Stimulated activated CD8-positive, alpha-beta memory T cell treated with anti-CD3 and anti-CD28 coated beads, Interleukin-12 subunit alpha, Interleukin-12 subunit beta, amount 100 ng/mL, for 1 hour (primary cell): ENCODE results near the gene PPP1R3F.
A peak's percentile ranks its signal among the peaks of the same experiment; 100 is the strongest.
"Not testable (repeated sequence)": the region's sequence is repeated elsewhere in the genome, so short reads cannot be mapped to it uniquely, and the experiment has no call there.

ENCODE experiments used
- DNase-seq: peaks from one replicate; pipeline ENCODE4 v3.0.0-alpha.2; 2020; ENCODE audit warnings: low read depth

The PPP1R3F gene

GRCh38 chrX:49273181-49273727, 3.7 kb downstream of the PPP1R3F start:
- DNase-seq: no peak

DNA sequence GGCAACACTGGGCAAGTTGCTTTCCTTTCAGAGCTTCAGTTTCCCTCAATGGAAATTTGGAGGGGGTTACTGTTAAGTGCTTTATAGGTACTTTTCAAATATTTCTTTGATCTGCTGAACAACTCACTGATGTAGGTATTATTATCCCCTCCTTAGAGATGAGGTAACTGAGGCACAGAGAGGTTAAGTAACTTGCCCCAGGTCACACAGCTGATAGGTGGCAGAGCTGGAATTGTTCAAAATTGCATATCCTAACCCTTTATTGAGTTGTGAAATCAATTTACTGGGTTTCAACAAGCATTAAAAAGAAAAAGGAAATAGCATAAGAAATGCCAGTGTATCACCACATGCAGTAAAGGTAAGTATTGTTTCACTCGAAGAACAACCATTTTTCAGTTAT, 6.6 kb downstream of the PPP1R3F start:
- no peak for DNase-seq

DNA sequence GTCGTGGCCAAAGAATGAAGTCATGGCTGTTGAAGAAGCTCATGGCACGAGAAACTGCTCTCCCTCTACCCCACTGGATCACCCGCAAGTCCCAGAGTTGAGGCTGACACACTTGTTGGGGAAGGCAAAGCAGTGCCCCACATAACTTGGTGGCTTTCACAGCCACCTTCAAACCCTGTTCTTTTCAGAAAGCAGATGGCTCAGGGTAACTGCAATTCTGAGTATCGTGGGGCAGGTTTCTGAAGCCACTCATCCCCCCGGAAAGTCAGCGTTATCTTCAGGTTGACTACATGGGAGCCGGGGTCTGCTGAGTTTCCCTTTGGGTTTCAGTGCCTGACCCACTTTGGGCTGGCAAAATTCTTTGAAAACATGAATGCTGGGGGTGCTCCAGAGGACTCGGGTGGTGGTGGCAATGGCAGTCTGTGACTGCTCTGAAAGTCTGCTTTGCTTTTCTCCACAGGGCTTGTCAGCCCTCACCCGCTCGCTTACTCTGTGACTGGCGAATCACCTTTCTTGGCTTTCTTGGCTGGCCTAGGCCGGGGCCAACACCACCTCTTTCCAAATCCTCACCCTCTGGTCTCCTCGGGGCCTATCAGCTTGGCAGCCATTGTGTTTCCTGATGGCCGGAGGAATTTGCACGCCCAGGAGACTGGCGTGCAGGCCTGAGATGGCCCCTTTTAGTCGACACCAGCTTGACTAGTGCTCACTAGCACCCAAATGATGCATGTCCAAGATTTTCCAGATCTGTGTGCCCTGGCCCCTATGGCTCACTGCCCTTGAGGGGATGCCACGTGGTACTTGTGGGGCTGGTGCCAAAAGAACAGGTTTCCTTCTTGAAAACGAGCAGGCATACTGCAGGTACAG, 7.3 kb downstream of the PPP1R3F start:
- no peak for DNase-seq

DNA sequence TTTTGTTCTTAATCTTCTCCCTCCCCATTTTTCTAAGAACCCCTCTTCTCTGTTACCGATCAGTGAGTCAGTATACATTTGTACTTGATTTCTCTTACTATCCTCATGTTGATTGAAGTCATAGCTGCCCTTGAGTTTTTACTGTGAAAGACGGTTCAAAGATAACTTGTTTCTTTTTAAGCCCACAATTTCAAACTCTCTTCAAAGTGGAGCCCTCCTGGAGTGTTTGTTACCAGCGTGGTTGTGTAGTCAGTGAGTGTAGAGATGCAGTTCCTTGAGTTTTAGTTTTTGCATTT, 7.9 kb downstream of the PPP1R3F start:
- DNase-seq: no peak

DNA sequence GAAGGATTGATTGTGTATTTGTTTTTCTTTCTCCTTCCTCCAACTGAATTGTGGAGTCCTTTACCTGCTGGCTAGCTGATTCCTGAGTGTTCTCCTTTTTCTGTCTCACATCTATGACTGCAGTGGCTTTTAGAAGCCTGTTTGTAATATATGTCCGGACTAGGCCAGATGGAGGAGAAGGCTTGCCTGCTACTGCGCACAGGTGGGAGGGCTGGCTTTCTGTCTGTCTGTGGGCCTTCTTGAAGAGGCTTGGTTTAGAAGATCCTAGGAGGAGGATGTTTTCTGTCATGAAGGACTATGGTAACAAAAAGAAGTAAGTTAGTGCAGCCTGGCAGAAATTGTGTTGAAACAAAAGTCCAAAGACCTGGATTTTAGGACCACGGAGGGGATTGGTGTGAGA, 8.5 kb downstream of the PPP1R3F start:
- DNase-seq: no peak

DNA sequence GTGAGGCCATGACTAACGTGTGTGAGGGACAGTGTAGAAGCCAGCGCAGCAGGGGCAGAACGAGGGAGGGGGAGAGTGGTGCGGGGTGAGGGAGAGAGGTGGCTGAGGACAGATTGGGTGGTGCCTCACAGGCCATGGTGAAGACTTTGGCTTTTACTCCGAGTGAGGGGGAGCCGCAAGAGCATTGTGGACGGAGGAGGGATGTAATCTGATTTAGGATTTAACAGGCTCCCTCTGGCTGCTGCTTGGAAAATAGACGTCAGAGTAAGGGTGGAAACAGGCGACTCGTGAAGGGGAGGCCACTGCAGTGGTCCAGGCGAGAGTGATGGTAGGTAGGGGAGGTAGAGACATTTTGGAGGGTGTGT, 13.0 kb downstream of the PPP1R3F start:
- DNase-seq: no peak

DNA sequence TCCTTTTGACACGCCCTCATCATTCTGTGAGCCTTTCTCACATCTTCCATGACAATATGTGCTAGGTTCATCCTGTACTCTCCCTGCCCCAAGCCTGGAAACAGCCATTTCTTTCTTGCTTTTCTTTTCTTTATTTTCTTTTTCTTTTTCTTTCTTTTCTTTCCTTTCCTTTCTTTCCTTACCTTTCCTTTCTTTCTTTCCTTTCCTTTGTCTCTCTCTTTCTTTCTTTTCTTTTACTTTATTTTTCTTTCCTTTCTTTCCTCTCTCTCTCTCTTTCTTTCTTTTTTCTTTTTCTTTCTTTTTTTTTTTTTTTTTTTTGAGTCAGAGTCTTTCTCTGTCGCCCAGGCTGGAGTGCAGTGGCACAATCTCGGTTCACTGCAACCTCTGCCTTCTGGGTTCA, 14.6 kb downstream of the PPP1R3F start:
- no peak for DNase-seq

DNA sequence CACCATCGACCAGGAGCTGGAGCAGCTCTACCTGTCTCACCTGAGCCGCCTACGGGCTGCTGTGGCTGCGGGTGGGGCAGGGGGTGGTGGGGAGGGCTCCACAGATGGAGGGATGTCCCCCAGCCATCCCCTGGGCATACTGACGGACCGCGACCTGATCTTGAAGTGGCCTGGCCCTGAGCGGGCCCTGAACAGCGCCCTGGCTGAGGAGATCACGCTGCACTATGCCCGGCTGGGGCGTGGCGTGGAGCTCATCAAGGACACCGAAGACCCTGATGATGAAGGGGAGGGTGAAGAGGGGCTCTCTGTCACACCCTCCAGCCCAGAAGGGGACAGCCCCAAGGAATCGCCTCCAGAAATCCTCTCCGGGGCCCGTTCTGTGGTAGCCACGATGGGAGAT, 16.5 kb downstream of the PPP1R3F start:
- DNase-seq: no peak

- no peak for DNase-seq
These were observed 17.0 kb downstream of the PPP1R3F start for GRCh38 chrX:49286581-49286980.

DNA sequence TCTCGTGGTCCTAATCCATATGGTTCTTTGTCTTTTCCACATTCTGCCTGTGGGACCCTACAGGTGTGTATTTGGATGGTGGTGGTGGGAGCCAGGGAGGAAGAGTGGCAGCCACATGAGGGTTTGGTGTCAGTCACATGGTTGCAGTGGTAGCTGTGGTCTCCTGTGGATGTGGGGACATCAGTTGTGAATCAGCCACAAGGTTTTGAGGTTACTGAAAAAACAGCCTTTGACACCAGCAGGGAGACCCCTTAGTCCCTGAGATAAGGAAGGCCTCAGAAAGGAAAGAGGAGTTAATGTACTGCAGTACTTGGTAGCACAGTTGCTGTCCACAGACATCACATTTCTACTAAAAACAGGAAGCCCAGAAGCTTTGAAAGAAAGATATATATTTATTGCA, 18.1 kb downstream of the PPP1R3F start:
- no peak for DNase-seq

DNA sequence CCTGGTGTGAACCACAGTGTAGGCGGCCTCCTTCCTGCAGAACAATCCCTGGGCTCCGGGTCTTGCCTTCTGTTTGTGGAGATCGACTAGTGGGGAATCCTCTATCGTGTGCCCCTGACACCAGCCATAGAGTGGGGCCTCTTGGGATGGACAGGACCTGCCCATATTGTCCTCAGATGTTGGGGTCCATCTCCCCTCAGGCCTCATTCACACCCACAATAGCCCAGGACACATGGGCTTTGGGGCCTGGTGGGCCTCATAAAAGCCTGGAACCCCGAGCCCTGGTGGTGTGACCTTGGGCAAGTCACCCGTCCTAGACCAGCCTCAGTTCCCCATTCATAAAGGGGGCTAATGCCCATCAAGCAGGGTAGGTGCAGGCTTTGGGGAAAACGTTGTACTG, 20.6 kb downstream of the PPP1R3F start:
- no peak for DNase-seq

GRCh38 chrX:49291615-49292337, 22.2 kb downstream of the PPP1R3F start:
- peak; percentile 43 for DNase-seq

DNA sequence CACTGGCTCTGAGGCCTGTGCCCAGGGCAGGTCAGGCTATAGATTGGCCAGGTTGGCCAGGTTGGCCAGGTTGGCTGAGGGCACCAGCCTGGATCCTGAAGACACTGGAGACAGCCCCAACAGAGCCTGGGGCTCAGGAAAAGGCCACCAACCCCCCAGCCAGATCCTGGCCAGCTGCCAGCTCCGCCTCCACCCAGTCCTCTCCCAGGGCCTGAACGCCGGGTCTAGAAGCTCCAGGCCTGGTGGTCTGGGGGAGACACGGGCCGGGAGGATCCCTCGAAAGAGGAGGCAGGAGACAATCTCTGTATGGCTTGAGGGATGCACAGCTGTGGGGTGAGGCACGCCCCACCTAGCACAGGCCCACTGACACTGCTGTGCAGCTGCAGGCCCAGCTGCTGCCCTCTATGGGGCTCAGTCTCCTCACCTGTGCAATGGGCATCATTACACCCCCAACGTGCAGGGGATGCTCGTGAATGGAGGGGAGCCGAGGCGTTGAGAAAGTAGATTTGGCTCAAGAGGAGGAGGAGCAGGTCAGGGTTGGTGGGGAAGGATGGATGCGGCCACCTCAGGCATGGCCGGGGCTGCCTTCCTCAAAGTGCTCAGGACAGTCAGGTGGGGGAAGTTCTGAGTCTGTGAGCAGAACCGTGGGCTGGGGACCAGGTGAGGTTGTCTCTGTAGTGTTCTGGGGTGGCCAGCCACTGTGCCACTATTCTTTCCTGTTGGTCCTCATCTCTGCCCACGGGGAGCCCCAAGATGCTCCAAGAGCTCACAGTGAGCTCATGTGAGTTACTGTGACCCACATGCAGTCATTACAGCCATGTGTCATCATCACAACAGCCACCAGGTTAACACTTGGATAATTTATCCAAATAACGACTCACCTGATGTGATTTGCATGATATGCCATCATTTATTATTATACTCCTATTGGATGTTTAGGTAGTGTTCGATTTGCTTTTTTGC, 23.1 kb downstream of the PPP1R3F start:
- no peak for DNase-seq

DNA sequence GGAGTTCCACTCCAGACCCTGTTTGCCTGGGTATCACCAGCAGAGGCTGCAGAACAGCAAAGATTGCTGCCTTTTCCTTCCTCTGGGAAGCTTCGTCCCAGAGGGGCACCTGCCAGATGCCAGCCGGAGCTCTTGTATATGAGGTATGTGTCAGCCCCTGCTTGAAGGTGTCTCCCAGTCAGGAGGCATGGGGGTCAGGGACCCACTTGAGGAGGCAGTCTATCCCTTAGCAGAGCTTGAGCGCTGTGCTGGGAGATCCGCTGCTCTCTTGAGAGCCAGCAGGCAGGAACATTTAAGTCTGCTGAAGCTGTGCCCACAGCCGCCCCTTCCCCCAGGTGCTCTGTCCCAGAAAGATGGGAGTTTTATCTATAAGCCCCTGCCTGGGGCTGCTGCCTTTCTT, 29.7 kb downstream of the PPP1R3F start:
- DNase-seq: not testable (repeated sequence)

DNA sequence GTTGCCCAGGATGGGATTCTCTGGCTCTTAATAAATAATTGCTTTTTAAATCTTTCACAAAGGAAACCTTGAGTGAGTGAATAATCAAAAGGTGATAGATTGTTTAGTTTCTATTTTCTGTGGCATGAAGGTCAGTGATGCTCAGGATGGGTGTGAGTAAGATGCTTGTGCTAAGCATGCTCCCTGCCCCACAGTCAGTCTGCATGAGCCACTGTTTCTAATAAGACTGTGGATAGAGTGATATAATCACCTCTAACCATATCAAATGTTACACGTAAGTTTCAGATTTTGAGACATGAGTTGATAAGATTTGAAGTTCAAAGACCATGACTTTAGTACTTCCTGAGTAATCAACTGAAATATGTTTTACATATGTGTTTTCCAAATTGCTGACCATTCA, 31.1 kb downstream of the PPP1R3F start:
- DNase-seq: no peak

DNA sequence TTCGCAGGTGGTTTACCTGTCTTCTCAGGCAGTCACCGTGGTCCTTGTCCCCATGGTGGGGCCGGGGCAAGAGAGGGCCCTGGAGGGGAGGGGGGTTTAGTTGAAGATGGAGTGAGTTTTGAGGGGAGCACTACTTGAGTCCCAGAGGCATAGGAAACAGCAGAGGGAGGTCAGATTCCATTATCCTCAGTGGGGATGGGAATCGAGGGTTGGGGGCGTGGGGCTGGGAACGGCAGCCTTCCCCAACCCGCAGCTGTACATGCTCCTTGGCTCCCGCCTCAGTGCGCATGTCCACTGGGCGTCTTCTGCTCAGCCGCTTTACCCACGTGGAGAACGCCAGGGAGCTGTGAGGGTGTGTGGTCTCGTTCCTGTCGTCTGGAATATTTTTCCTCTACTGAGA, 33.8 kb downstream of the PPP1R3F start, which contains the start of gene GAGE10:
TSS of gene GAGE10 (plus strand) at position 301 of the 400 bp plus-strand sequence. CDS start 1,214 bp downstream, outside the sequence.
- DNase-seq: no peak

DNA sequence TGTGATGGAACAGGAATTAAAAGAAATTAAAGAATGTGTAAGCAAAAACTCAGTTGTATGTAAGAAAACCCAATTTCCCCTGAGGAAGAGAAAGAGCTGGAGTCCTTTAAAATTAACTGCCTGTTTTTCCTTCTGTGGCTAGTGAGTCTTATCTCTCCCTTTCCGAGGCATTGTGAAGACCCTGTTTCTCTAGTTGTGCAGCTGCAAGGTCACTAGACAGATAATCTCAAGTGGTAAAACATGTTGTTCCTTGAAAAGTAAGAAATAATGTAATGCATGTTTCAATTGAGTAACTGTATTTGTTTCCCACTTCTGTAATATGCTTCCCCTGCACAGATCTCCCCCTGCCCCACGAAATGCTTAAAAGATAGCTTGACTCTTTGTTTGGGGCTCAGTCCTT, 38.2 kb downstream of the PPP1R3F start:
- DNase-seq: not testable (repeated sequence)

- no peak for DNase-seq
These were observed 39.1 kb downstream of the PPP1R3F start for GRCh38 chrX:49308604-49309269.

GRCh38 chrX:49309401-49309981, 39.9 kb downstream of the PPP1R3F start:
- no peak for DNase-seq

- DNase-seq: no peak
These were observed 40.8 kb downstream of the PPP1R3F start for GRCh38 chrX:49310371-49310770.

DNA sequence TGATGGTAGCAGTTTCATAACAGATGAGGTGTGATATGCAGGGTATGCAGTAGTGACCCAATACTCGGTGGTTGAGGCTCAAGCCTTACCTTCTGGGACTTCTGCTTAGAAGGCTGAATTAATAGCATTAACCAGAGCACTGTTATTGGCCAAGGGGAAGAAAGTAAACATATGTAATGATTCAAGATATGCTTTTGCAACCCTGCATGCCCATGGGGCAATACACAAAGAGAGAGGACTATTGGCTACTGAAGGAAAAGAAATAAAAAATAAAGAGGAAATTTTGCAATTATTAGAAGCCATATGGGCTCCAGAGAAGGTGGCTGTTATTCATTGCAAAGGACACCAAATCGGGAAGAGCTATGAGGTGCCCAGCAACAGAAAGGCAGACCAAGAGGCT, 42.6 kb downstream of the PPP1R3F start:
- no peak for DNase-seq
